ENCODE measurements around the gene LARP1. TPM values are rescaled to one million over a fixed set of nuclear protein-coding genes. Genes with fewer than 3 reads are reported as not detected.
A peak's percentile ranks its signal among the peaks of the same experiment; 100 is the strongest.

LARP1 gene
- total and polyA plus RNA-seq, 10 of the 15 experiments (the other 5 are each of a cell fraction or from before 2014, with no cell fraction given) = 22.6 to 227 (median 60.8) TPM

DNA sequence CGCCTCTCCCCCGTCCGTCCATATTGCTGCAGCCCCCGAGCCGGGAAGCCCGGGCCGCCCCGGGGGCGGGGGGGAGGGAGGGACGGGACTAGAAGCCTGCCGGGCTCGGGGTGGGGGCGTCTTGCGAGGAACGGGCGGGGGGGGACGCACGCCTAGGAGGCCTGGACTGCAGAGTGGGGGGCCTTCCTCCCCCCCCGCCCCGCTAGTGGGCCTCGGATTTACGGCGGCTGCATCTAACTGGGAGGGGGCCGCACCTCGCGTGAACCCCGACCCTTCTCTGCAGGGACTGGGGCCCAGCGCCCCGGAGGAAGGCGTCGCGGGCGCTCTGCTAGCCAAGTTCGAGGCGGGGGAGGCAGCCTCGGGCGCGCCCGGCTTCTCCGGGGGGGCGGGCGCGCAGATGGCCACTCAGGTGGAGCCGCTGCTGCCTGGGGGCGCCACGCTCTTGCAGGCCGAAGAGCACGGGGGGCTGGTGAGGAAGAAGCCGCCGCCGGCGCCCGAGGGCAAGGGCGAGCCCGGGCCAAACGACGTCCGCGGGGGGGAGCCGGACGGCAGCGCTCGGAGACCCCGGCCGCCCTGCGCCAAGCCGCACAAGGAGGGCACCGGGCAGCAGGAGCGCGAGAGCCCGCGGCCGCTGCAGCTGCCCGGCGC, at the start of gene LARP1 (continued):
- TF ChIP-seq HDGF (IDR thresholded peaks at IDR 0.05) (no peak), SPI1 (IDR thresholded peaks at IDR 0.05; ENCODE audit: borderline replicate concordance, insufficient read depth, low read depth, low read length) (no peak), CHD1 (IDR thresholded peaks at IDR 0.05; ENCODE audit: low read depth, low read length) (no peak), TAF1 (IDR thresholded peaks at IDR 0.05; ENCODE audit: borderline replicate concordance, low read depth, low read length) (peak; percentile 61; the same call in 1 of the 2 replicates), RFX5 (IDR thresholded peaks at IDR 0.05; ENCODE audit: low read depth, low read length) (no peak), KAT2A (conservative IDR thresholded peaks at IDR 0.05; ENCODE audit: control insufficient read depth, low read depth, low read length) (no peak), TARDBP (IDR thresholded peaks at IDR 0.05; ENCODE audit: borderline replicate concordance) (no peak), MTA2 (IDR thresholded peaks at IDR 0.05; ENCODE audit: low read depth) (no peak), MEF2A (IDR thresholded peaks at IDR 0.05; ENCODE audit: insufficient read depth, low read depth, low read length) (no peak), MTA3 (IDR thresholded peaks at IDR 0.05; ENCODE audit: borderline replicate concordance, low read length) (no peak), RBBP5 (conservative IDR thresholded peaks at IDR 0.05) (no peak), FOXK2 (IDR thresholded peaks at IDR 0.05) (no peak), KLF5 (IDR thresholded peaks at IDR 0.05; ENCODE audit: partially characterized antibody) (no peak)
- TF ChIP-seq, protein P1, sequence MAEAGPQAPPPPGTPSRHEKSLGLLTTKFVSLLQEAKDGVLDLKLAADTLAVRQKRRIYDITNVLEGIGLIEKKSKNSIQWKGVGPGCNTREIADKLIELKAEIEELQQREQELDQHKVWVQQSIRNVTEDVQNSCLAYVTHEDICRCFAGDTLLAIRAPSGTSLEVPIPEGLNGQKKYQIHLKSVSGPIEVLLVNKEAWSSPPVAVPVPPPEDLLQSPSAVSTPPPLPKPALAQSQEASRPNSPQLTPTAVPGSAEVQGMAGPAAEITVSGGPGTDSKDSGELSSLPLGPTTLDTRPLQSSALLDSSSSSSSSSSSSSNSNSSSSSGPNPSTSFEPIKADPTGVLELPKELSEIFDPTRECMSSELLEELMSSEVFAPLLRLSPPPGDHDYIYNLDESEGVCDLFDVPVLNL (IDR thresholded peaks at IDR 0.05; ENCODE audit: low read depth, low read length) = no peak
- TF ChIP-seq, protein P2, sequence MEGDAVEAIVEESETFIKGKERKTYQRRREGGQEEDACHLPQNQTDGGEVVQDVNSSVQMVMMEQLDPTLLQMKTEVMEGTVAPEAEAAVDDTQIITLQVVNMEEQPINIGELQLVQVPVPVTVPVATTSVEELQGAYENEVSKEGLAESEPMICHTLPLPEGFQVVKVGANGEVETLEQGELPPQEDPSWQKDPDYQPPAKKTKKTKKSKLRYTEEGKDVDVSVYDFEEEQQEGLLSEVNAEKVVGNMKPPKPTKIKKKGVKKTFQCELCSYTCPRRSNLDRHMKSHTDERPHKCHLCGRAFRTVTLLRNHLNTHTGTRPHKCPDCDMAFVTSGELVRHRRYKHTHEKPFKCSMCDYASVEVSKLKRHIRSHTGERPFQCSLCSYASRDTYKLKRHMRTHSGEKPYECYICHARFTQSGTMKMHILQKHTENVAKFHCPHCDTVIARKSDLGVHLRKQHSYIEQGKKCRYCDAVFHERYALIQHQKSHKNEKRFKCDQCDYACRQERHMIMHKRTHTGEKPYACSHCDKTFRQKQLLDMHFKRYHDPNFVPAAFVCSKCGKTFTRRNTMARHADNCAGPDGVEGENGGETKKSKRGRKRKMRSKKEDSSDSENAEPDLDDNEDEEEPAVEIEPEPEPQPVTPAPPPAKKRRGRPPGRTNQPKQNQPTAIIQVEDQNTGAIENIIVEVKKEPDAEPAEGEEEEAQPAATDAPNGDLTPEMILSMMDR (IDR thresholded peaks at IDR 0.05 in 2 of 3, conservative IDR thresholded peaks at IDR 0.05 in 1 of 3; ENCODE audit: control insufficient read depth in 2 of 3, extremely low read depth in 1 of 3, insufficient read depth in 1 of 3, low read depth in 3 of 3, low read length in 3 of 3) = no peak
- TF ChIP-seq, protein P3, sequence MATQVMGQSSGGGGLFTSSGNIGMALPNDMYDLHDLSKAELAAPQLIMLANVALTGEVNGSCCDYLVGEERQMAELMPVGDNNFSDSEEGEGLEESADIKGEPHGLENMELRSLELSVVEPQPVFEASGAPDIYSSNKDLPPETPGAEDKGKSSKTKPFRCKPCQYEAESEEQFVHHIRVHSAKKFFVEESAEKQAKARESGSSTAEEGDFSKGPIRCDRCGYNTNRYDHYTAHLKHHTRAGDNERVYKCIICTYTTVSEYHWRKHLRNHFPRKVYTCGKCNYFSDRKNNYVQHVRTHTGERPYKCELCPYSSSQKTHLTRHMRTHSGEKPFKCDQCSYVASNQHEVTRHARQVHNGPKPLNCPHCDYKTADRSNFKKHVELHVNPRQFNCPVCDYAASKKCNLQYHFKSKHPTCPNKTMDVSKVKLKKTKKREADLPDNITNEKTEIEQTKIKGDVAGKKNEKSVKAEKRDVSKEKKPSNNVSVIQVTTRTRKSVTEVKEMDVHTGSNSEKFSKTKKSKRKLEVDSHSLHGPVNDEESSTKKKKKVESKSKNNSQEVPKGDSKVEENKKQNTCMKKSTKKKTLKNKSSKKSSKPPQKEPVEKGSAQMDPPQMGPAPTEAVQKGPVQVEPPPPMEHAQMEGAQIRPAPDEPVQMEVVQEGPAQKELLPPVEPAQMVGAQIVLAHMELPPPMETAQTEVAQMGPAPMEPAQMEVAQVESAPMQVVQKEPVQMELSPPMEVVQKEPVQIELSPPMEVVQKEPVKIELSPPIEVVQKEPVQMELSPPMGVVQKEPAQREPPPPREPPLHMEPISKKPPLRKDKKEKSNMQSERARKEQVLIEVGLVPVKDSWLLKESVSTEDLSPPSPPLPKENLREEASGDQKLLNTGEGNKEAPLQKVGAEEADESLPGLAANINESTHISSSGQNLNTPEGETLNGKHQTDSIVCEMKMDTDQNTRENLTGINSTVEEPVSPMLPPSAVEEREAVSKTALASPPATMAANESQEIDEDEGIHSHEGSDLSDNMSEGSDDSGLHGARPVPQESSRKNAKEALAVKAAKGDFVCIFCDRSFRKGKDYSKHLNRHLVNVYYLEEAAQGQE (IDR thresholded peaks at IDR 0.05; ENCODE audit: low read depth, low read length) = no peak
- TF ChIP-seq, protein P4, sequence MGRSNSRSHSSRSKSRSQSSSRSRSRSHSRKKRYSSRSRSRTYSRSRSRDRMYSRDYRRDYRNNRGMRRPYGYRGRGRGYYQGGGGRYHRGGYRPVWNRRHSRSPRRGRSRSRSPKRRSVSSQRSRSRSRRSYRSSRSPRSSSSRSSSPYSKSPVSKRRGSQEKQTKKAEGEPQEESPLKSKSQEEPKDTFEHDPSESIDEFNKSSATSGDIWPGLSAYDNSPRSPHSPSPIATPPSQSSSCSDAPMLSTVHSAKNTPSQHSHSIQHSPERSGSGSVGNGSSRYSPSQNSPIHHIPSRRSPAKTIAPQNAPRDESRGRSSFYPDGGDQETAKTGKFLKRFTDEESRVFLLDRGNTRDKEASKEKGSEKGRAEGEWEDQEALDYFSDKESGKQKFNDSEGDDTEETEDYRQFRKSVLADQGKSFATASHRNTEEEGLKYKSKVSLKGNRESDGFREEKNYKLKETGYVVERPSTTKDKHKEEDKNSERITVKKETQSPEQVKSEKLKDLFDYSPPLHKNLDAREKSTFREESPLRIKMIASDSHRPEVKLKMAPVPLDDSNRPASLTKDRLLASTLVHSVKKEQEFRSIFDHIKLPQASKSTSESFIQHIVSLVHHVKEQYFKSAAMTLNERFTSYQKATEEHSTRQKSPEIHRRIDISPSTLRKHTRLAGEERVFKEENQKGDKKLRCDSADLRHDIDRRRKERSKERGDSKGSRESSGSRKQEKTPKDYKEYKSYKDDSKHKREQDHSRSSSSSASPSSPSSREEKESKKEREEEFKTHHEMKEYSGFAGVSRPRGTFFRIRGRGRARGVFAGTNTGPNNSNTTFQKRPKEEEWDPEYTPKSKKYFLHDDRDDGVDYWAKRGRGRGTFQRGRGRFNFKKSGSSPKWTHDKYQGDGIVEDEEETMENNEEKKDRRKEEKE (IDR thresholded peaks at IDR 0.05) = peak; percentile 16; the same call in 1 of the 2 replicates
- TF ChIP-seq, protein P5, sequence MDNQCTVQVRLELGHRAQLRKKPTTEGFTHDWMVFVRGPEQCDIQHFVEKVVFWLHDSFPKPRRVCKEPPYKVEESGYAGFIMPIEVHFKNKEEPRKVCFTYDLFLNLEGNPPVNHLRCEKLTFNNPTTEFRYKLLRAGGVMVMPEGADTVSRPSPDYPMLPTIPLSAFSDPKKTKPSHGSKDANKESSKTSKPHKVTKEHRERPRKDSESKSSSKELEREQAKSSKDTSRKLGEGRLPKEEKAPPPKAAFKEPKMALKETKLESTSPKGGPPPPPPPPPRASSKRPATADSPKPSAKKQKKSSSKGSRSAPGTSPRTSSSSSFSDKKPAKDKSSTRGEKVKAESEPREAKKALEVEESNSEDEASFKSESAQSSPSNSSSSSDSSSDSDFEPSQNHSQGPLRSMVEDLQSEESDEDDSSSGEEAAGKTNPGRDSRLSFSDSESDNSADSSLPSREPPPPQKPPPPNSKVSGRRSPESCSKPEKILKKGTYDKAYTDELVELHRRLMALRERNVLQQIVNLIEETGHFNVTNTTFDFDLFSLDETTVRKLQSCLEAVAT (IDR thresholded peaks at IDR 0.05) = no peak

Data from GM12878 (cell line).